ENCODE results near the gene TGM5.
"Not testable (repeated sequence)": the region's sequence is repeated elsewhere in the genome, so short reads cannot be mapped to it uniquely, and the experiment has no call there.

TGM5 gene

DNA sequence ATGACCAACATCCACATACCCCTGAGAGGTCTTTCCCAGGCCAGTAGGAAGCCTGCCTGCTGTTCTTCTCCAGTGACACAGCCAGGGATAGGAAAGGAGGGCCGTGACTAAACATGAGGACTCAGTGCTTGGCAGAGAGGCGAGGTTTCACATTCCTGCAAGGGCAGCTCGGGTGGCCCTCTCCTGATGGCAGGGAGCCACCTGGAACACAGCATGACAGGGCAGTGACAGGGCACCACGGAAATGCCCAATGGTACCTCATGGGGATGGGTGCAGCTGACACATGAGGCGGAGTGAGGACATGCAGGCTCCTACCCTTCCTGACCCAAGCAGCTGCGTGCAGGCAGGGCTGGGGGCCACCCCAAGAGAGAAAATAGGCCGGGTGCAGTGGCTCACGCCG, 7.4 kb upstream of the TGM5 start:
- Histone ChIP-seq H3K4me3 (ENCODE audit: low read depth in 1 of 2, low read length in 2 of 2) (no peak overlapping the region), H3K27ac (ENCODE audit: low read length) (no peak overlapping the region), H3K36me3 (ENCODE audit: control insufficient read depth in 1 of 2, insufficient read depth in 2 of 2, low read length in 2 of 2) (no peaks in the 10 kb centered on the region), H3K4me1 (ENCODE audit: control insufficient read depth in 1 of 2, insufficient read depth in 2 of 2, low read length in 2 of 2) (no peaks in the 10 kb centered on the region), H3K9me3 (ENCODE audit: control insufficient read depth in 1 of 2, low read length in 2 of 2) (no peaks in the 10 kb centered on the region), H3K27me3 (ENCODE audit: low read depth, low read length) (no peaks in the 10 kb centered on the region)

DNA sequence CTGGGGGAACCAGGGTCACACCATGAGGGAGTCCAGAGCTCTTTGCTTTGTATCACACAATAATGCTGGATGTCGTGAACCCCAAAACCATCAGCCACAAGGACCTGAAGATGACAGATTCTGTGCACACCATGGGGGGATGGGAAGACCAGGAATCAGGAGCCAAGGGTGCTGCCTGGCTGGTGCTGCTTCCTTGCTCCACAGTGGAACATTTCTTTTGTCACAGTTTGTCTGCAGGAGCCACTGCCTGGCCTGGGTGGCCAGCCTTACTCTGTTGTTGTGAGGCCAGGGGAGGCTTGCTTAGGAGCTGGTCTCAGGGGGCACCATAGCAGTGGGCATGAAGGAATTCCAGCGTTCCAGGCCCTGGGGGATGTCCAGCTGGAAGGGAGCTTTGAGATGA, 6.5 kb upstream of the TGM5 start:
- Histone ChIP-seq H3K27me3 (ENCODE audit: low read depth, low read length) (no peaks in the 10 kb centered on the region), H3K36me3 (ENCODE audit: control insufficient read depth in 1 of 2, insufficient read depth in 2 of 2, low read length in 2 of 2) (no peaks in the 10 kb centered on the region), H3K4me1 (ENCODE audit: control insufficient read depth in 1 of 2, insufficient read depth in 2 of 2, low read length in 2 of 2) (no peaks in the 10 kb centered on the region), H3K27ac (ENCODE audit: low read length) (no peak overlapping the region), H3K4me3 (ENCODE audit: low read depth in 1 of 2, low read length in 2 of 2) (no peak overlapping the region), H3K9me3 (ENCODE audit: control insufficient read depth in 1 of 2, low read length in 2 of 2) (no peaks in the 10 kb centered on the region)

DNA sequence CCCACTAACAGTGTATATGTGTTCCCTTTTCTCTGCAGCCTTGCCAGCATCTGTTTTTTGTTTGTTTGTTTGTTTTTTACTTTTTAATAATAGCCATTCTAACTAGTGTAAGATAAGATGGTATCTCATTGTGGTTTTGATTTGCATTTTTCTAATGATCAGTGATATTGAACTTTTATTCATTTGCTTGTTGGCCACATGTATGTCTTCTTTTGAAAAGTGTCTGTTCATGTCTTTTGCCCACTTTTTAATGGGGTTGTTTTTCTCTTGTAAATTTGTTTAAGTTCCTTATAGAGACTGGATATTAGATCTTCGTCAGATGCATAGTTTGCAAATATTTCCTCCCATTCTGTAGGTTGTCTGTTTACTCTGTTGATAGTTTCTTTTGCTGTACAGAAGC, 5.2 kb upstream of the TGM5 start:
- H3K4me1 ChIP-seq (ENCODE audit: control insufficient read depth in 1 of 2, insufficient read depth in 2 of 2, low read length in 2 of 2); H3K4me3 ChIP-seq (ENCODE audit: low read depth in 1 of 2, low read length in 2 of 2); H3K27ac ChIP-seq (ENCODE audit: low read length); H3K36me3 ChIP-seq (ENCODE audit: control insufficient read depth in 1 of 2, insufficient read depth in 2 of 2, low read length in 2 of 2); H3K27me3 ChIP-seq (ENCODE audit: low read depth, low read length); H3K9me3 ChIP-seq (ENCODE audit: control insufficient read depth in 1 of 2, low read length in 2 of 2): not testable (repeated sequence)

DNA sequence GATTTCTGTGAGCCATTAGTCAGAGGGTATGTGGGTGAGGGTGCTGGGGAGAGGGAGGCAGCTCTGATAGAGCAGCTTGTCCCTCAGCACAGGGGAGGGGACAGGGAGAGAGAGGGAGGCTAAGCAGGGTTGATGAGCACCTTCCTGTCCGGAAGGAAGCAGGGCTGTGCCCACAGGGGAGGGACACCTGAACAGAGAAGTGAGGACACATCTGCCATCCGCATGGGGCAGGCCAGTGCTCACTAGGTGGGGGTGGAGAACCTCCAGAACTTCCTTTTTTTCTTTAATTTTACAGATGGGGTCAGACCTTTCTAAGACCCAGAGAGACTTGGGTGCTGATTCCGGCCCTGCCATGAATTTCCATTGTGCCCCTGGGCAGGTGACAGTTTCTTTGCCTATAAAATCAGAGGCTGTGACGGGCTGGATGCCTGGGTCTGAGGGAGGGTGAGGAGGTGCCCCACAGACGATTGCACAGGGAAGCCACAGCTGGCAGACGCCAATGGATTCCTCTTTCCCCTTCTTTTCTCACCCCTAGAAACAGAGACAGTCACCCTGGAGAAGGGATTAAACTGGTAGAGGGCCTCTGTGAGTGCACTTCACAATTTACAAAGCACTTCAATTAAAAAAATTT, 4.1 kb upstream of the TGM5 start:
- Histone ChIP-seq H3K27me3 (ENCODE audit: low read depth, low read length) (no peaks in the 10 kb centered on the region), H3K4me3 (ENCODE audit: low read depth in 1 of 2, low read length in 2 of 2) (no peak overlapping the region), H3K27ac (ENCODE audit: low read length) (no peak overlapping the region), H3K36me3 (ENCODE audit: control insufficient read depth in 1 of 2, insufficient read depth in 2 of 2, low read length in 2 of 2) (no peaks in the 10 kb centered on the region), H3K4me1 (ENCODE audit: control insufficient read depth in 1 of 2, insufficient read depth in 2 of 2, low read length in 2 of 2) (no peaks in the 10 kb centered on the region), H3K9me3 (ENCODE audit: control insufficient read depth in 1 of 2, low read length in 2 of 2) (no peaks in the 10 kb centered on the region)

DNA sequence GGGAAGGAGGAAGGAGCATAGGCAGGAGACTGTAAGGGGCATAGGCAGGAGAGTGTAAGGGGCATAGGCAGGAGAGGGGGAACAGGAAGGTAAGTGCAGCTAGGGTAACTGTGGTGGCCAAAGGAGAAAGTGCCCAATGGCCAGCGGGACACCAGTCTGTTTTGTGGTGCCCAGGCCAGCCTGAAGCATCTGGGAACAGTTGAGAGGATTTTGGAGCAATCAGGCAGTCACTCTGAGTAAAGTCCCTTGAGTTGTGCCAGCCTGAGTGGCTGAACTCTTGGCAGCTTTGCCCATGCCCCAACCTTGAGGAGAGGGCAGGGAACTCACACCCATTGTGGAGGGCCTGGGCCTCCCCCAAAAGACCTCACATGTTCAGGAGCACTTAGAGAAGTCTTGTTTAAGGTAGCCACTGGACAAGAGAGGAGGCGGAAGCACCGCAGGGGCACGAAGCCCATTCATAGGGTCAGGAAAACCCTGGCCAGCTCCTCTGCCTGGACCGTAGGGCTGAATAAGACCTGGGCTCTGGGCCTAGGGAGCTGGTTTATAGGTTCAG, 3.5 kb upstream of the TGM5 start:
- H3K4me3 ChIP-seq (ENCODE audit: low read depth in 1 of 2, low read length in 2 of 2), result no peak overlapping the region
- H3K27me3 ChIP-seq (ENCODE audit: low read depth, low read length), result no peaks in the 10 kb centered on the region
- H3K36me3 ChIP-seq (ENCODE audit: control insufficient read depth in 1 of 2, insufficient read depth in 2 of 2, low read length in 2 of 2), result no peaks in the 10 kb centered on the region
- no peaks in the 10 kb centered on the region for H3K9me3 ChIP-seq (ENCODE audit: control insufficient read depth in 1 of 2, low read length in 2 of 2)
- H3K27ac ChIP-seq (ENCODE audit: low read length), result no peak overlapping the region
- H3K4me1 ChIP-seq (ENCODE audit: control insufficient read depth in 1 of 2, insufficient read depth in 2 of 2, low read length in 2 of 2), result no peaks in the 10 kb centered on the region

DNA sequence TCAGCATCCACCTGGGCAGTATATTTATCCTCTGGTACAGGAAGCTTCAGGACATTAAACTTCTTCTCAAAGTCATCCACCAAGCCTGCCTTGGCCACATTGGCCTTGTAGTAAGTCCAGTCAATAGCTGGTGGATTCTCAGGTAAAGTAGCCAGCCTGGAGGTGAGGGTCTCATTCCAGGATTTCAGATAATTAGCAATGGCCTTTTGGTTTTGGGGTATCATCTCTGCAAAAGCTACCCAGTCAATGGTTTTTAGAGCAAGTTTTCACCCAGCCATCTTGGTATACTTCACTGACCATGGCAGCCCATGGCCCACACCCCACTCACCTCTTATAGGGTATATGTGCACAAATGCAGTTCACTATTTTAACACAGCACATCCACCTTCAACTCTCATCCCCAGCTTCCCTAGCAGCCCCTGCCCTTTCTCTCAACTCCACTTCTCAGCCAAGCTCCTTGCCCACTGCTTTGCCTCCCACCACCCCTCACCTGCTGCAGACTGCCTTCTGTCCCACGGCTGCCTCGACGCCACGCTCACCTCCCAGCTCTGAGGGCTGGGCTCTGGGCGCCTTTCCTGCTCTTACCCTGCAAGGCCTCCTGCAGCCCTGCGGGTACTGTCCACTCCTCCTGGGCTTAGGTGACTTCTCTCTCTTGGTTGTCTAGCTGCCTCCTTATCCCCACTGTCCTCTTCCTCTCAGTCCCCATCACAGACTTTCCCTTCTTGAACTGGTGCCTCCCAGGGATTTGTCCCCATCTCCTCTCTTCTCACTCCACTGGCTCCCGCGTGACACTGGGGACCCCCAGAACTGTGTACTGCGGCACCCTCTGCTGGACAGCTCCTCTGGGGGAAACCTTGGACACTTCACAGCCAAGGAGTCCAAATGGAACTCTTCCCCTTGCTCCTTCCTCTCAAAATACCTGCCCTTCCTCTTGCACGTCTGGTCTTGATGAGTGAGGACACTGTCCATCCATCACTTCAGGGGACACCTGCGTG, 1.7 kb upstream of the TGM5 start:
- Histone ChIP-seq H3K27me3 (ENCODE audit: low read depth, low read length) (no peaks in the 10 kb centered on the region), H3K4me3 (ENCODE audit: low read depth in 1 of 2, low read length in 2 of 2) (no peak overlapping the region), H3K4me1 (ENCODE audit: control insufficient read depth in 1 of 2, insufficient read depth in 2 of 2, low read length in 2 of 2) (no peaks in the 10 kb centered on the region), H3K9me3 (ENCODE audit: control insufficient read depth in 1 of 2, low read length in 2 of 2) (no peaks in the 10 kb centered on the region), H3K27ac (ENCODE audit: low read length) (no peak overlapping the region), H3K36me3 (ENCODE audit: control insufficient read depth in 1 of 2, insufficient read depth in 2 of 2, low read length in 2 of 2) (no peaks in the 10 kb centered on the region)

DNA sequence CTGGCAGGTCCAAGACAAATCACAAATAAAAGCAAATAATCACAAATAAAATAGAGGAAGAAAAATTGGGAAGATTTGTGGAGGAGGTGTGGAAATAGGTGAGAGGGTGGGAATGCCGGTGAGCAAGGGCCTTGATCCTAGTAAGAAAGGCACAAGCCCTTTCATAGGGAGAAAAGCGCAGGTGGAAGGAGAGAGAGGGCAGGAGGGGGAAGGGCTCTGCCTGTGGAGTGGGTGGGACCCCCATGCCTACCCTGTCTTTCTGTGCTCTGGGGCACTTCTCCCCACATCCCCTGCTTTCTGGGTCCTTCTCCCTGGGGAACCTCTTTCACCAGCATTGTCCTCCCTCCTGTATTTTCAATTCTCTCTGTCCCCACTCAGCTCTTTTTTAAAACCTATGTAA, 711 bp upstream of the TGM5 start:
- Histone ChIP-seq H3K36me3 (ENCODE audit: control insufficient read depth in 1 of 2, insufficient read depth in 2 of 2, low read length in 2 of 2) (no peaks in the 10 kb centered on the region), H3K4me1 (ENCODE audit: control insufficient read depth in 1 of 2, insufficient read depth in 2 of 2, low read length in 2 of 2) (no peaks in the 10 kb centered on the region), H3K9me3 (ENCODE audit: control insufficient read depth in 1 of 2, low read length in 2 of 2) (no peaks in the 10 kb centered on the region), H3K4me3 (ENCODE audit: low read depth in 1 of 2, low read length in 2 of 2) (no peak overlapping the region), H3K27ac (ENCODE audit: low read length) (no peak overlapping the region), H3K27me3 (ENCODE audit: low read depth, low read length) (no peaks in the 10 kb centered on the region)

DNA sequence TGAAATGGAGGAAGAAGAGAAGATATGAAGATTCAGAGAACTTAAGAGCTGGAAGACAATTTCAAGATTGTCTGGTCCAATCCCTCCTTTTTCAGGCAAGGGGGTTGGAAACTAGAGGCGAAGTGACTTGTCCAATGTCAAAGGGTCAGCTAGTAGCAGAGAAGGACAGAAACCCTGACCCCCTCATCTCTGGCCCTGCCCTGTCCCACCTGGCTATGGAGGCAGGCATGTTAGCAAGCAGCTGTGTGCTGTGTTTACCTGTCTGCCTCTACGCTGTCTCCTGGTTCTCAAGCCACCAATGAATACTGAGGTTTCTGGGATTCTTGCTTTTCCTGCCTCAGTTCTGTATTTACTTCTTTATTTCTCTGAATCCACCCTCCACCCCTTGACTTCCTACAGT, 342 bp downstream of the TGM5 start:
- no peak overlapping the region for H3K4me3 ChIP-seq (ENCODE audit: low read depth in 1 of 2, low read length in 2 of 2)
- no peak overlapping the region for H3K27ac ChIP-seq (ENCODE audit: low read length)

DNA sequence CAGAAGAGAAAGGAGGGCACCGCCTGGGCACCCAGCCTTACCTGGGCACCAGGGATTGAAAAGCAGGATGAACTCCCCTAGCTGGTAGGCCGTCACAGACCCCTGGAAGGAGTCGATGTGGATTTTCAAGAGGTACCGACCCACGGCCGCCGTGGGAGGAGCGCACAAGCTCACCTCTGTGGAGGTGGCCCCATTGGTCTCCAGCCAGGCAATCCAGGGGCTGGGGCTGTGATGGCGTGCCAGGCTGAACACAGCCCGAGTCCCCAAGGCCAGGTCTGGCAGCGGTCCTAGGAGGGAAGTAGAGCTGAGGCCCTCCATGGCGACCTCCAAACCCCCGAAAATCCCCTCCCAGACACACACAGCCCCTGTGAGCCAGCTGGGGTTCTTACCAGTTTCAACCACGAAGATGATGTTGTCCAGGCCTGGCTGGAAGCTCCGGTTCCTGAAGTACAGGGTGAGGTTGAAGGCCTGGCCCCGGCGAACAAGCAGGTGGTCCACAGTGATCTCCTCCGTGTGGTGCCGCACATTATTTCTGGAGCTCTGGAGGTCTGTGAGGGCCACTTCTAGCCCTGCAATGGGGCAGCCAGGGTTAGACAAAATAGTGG, 6.6 kb downstream of the TGM5 start:
- Histone ChIP-seq H3K27ac (ENCODE audit: low read length) (no peak overlapping the region), H3K36me3 (ENCODE audit: control insufficient read depth in 1 of 2, insufficient read depth in 2 of 2, low read length in 2 of 2) (no peaks in the 10 kb centered on the region), H3K4me3 (ENCODE audit: low read depth in 1 of 2, low read length in 2 of 2) (no peak overlapping the region)

More for the DNA sequence above, 342 bp downstream of the TGM5 start:
- Histone ChIP-seq H3K27me3 (ENCODE audit: low read depth, low read length) (no peaks in the 10 kb centered on the region), H3K4me1 (ENCODE audit: control insufficient read depth in 1 of 2, insufficient read depth in 2 of 2, low read length in 2 of 2) (no peaks in the 10 kb centered on the region), H3K9me3 (ENCODE audit: control insufficient read depth in 1 of 2, low read length in 2 of 2) (no peaks in the 10 kb centered on the region), H3K36me3 (ENCODE audit: control insufficient read depth in 1 of 2, insufficient read depth in 2 of 2, low read length in 2 of 2) (no peaks in the 10 kb centered on the region)

DNA sequence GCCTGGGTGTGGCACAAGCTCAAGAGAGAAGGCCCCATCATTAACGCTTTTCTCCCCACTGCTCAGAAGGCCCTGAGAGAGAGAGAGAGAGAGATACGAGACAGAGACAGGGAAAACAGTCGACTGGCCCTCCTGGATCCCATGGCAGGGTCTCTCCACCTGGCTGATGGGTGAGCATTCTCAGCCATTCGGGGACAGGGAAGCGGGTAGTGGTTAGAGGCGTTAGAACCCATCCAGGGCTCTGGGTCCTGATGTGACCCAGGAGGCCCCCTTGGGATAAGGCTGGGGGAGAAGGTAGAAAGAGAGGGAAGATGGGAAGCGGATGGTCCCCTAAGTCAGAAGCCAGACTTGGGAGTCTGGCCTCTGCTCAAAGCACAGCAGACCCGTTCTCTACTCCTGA, 7.9 kb downstream of the TGM5 start:
- H3K27ac ChIP-seq (ENCODE audit: low read length), result no peak overlapping the region
- no peaks in the 10 kb centered on the region for H3K4me1 ChIP-seq (ENCODE audit: control insufficient read depth in 1 of 2, insufficient read depth in 2 of 2, low read length in 2 of 2)
- no peaks in the 10 kb centered on the region for H3K9me3 ChIP-seq (ENCODE audit: control insufficient read depth in 1 of 2, low read length in 2 of 2)
- no peak overlapping the region for H3K4me3 ChIP-seq (ENCODE audit: low read depth in 1 of 2, low read length in 2 of 2)
- H3K36me3 ChIP-seq (ENCODE audit: control insufficient read depth in 1 of 2, insufficient read depth in 2 of 2, low read length in 2 of 2), result no peaks in the 10 kb centered on the region
- H3K27me3 ChIP-seq (ENCODE audit: low read depth, low read length), result no peaks in the 10 kb centered on the region

More for the DNA sequence above, 6.6 kb downstream of the TGM5 start:
- H3K9me3 ChIP-seq (ENCODE audit: control insufficient read depth in 1 of 2, low read length in 2 of 2), result no peaks in the 10 kb centered on the region
- H3K4me1 ChIP-seq (ENCODE audit: control insufficient read depth in 1 of 2, insufficient read depth in 2 of 2, low read length in 2 of 2), result no peaks in the 10 kb centered on the region
- no peaks in the 10 kb centered on the region for H3K27me3 ChIP-seq (ENCODE audit: low read depth, low read length)

DNA sequence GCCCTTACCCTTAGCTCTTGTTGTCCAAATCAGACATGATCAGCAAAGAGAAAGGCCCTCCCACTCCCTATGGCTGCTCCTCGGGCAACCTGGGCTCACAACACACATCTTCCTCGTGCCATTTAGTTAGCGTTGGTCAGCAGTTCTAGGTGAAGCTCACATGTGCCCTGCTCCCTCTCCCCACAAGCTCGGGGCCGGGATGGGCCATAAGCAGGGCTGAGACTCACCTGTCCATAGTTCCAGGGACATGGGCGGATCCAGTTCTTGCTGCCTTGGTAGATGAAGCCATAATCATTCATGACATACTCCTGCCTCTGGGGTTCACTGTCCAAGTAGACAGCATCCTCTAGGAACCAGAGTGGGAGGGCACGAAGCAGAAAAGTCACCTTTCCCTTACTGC, 10.4 kb downstream of the TGM5 start:
- no peak overlapping the region for H3K27ac ChIP-seq (ENCODE audit: low read length)

More for the DNA sequence above, 10.4 kb downstream of the TGM5 start:
- H3K9me3 ChIP-seq (ENCODE audit: control insufficient read depth in 1 of 2, low read length in 2 of 2), result no peaks in the 10 kb centered on the region
- H3K27me3 ChIP-seq (ENCODE audit: low read depth, low read length), result no peaks in the 10 kb centered on the region
- no peaks in the 10 kb centered on the region for H3K4me1 ChIP-seq (ENCODE audit: control insufficient read depth in 1 of 2, insufficient read depth in 2 of 2, low read length in 2 of 2)
- no peaks in the 10 kb centered on the region for H3K36me3 ChIP-seq (ENCODE audit: control insufficient read depth in 1 of 2, insufficient read depth in 2 of 2, low read length in 2 of 2)
- no peak overlapping the region for H3K4me3 ChIP-seq (ENCODE audit: low read depth in 1 of 2, low read length in 2 of 2)
